Caco-2 (cell line): ENCODE measurements around the gene FGD5. TPM values are rescaled to one million over a fixed set of nuclear protein-coding genes. Genes with fewer than 3 reads are reported as not detected.

Experiments used
- BruUV-seq: library from RNA; stranded (reverse); fragments of 400-500 nt; replicated peaks from 2 replicates; lab custom pipeline; 2021; lab: Mats Ljungman, UMichigan
- CTCF ChIA-PET: fragments of 300-600 bp; sonication (Branson Sonifier 250); formaldehyde crosslinking; loops from one replicate; lab custom pipeline; 2022; ENCODE audit warnings: antibody characterized with exemption; lab: Charles Lee
- POLR2A ChIA-PET: fragments of 300-600 bp; sonication (Branson Sonifier 250); formaldehyde crosslinking; loops from one replicate; lab custom pipeline; 2022; ENCODE audit warnings: antibody characterized with exemption; lab: Charles Lee
- DNase-seq, 2 experiments: peaks; one replicate each; pipeline versions ENCODE4 v3.0.0 to v3.0.0-alpha.2; 2020 to 2022
- H3K27me3 ChIP-seq: replicated peaks from 2 replicates; pipeline ENCODE4 v1.6.0; 2011; ENCODE audit warnings: low read length; ENCODE audit not compliant: control insufficient read depth, insufficient read depth
- H3K36me3 ChIP-seq: 2 replicates; pipeline ENCODE4 v1.5.1; 2011; ENCODE audit warnings: low read length; ENCODE audit not compliant: control insufficient read depth, insufficient read depth
- H3K4me1 ChIP-seq: fragments of 250-450 bp; sonication (Bioruptor Pico); 2 replicates; pipeline ENCODE4 v1.5.1; 2020; ENCODE audit warnings: mild to moderate bottlenecking
- H3K4me3 ChIP-seq: 2 replicates; pipeline ENCODE4 v1.5.1; 2011; ENCODE audit warnings: low read depth, mild to moderate bottlenecking, control low read depth, low read length
- H3K9me3 ChIP-seq: fragments of 250-450 bp; sonication (Bioruptor Pico); 2 replicates; pipeline ENCODE4 v1.5.1; 2020; ENCODE audit warnings: mild to moderate bottlenecking, moderate library complexity
- H3K27ac Mint-ChIP-seq: one replicate; pipeline ENCODE4 v1.8.0; 2022; ENCODE audit warnings: mixed read lengths; ENCODE audit not compliant: unreplicated experiment
- H3K27me3 Mint-ChIP-seq: one replicate; pipeline ENCODE4 v1.8.0; 2022; ENCODE audit warnings: mixed read lengths; ENCODE audit not compliant: insufficient read depth, unreplicated experiment
- H3K36me3 Mint-ChIP-seq: one replicate; pipeline ENCODE4 v1.8.0; 2022; ENCODE audit warnings: mild to moderate bottlenecking, mixed read lengths; ENCODE audit not compliant: insufficient read depth, unreplicated experiment
- H3K4me1 Mint-ChIP-seq: one replicate; pipeline ENCODE4 v1.8.0; 2022; ENCODE audit warnings: low read depth, mixed read lengths; ENCODE audit not compliant: unreplicated experiment
- H3K4me3 Mint-ChIP-seq: one replicate; pipeline ENCODE4 v1.8.0; 2022; ENCODE audit warnings: mild to moderate bottlenecking, moderate library complexity, mixed read lengths; ENCODE audit not compliant: unreplicated experiment
- H3K9me3 Mint-ChIP-seq: one replicate; pipeline ENCODE4 v1.8.0; 2022; ENCODE audit warnings: mixed read lengths; ENCODE audit not compliant: unreplicated experiment
- intact Hi-C: fragments of 100-400 bp; cut with micrococcal nuclease; formaldehyde crosslinking; loops from one replicate; pipeline ENCODE4 v1.10.0; 2022; ENCODE audit not compliant: unreplicated experiment
- total RNA-seq: library from RNA; stranded (reverse); gene quantifications from 2 replicates; pipeline ENCODE4 v1.2.3, GENCODE V29; 2022
- TF ChIP-seq, protein P1 (sequence below), 2 experiments: fragments of 200-600 bp in 1 of 2; IDR thresholded peaks; 1 replicate in 1 of 2; 2 replicates in 1 of 2; pipeline versions ENCODE4 v1.5.1 to v1.8.0; 2011 to 2022; ENCODE audit warnings: antibody characterized with exemption in 1 of 2, control low read depth in 1 of 2, inconsistent platforms in 1 of 2, low read depth in 1 of 2, low read length in 1 of 2, mild to moderate bottlenecking in 1 of 2, moderate library complexity in 1 of 2; ENCODE audit not compliant: insufficient read depth in 1 of 2, severe bottlenecking in 1 of 2, unreplicated experiment in 1 of 2

FGD5 gene
- total RNA-seq, 1 experiment from 2014 or later: 0.25 TPM

DNA sequence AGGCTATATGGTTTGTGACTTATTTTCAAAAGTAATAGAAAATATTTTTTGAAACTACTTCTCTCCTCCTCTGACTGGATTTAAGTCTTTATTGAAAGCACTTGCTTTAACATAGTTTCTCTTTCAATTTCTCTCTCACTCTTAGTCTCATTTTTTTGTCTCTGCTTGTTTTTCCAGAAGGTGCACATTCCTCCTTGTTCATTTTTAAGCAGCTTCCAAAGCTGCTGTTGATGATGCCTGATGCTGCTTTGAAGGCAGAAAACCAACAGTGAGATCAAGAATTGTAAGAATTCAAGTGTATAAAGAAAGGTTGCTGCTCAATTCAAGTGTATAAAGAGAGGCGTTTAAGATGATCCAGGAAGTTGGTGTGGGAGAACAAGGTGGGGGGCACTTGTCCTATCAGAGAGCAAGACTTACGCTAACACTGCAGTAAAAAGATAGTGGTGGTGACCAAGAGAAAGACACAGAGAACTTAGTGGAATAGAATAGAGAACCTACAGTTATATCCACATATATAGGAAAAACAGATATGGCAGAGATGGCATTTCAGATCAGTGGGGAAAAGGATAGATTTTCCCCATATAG lies 140.7 kb downstream of the FGD5 start:
- Histone ChIP-seq H3K9me3 (no peaks in the 10 kb centered on the region; the same call in 1 of the 2 replicates), H3K27me3 (no peaks in the 10 kb centered on the region), H3K4me3 (no peak overlapping the region), H3K36me3 (no peaks in the 10 kb centered on the region; the same call in 1 of the 2 replicates), H3K4me1 (no peaks in the 10 kb centered on the region)
- no peak overlapping the region for H3K27ac Mint-ChIP-seq
- POLR2A ChIA-PET: no interaction called here
- peaks cover 14% of the 10 kb centered on the region for H3K4me1 Mint-ChIP-seq
- H3K27me3 Mint-ChIP-seq: no peaks in the 10 kb centered on the region
- H3K4me3 Mint-ChIP-seq: no peak overlapping the region
- H3K36me3 Mint-ChIP-seq: peaks cover 34% of the 10 kb centered on the region
- no TSS peak for BruUV-seq
- TF ChIP-seq, protein P1, sequence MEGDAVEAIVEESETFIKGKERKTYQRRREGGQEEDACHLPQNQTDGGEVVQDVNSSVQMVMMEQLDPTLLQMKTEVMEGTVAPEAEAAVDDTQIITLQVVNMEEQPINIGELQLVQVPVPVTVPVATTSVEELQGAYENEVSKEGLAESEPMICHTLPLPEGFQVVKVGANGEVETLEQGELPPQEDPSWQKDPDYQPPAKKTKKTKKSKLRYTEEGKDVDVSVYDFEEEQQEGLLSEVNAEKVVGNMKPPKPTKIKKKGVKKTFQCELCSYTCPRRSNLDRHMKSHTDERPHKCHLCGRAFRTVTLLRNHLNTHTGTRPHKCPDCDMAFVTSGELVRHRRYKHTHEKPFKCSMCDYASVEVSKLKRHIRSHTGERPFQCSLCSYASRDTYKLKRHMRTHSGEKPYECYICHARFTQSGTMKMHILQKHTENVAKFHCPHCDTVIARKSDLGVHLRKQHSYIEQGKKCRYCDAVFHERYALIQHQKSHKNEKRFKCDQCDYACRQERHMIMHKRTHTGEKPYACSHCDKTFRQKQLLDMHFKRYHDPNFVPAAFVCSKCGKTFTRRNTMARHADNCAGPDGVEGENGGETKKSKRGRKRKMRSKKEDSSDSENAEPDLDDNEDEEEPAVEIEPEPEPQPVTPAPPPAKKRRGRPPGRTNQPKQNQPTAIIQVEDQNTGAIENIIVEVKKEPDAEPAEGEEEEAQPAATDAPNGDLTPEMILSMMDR (IDR thresholded peaks at IDR 0.05; ENCODE audit: insufficient read depth in 1 of 2, low read depth in 1 of 2, low read length in 1 of 2, severe bottlenecking in 1 of 2, unreplicated experiment in 1 of 2): no peak
- CTCF ChIA-PET: no interaction called here
- H3K9me3 Mint-ChIP-seq: no peaks in the 10 kb centered on the region
- no peak for DNase-seq
- intact Hi-C loops: no loop called here

DNA sequence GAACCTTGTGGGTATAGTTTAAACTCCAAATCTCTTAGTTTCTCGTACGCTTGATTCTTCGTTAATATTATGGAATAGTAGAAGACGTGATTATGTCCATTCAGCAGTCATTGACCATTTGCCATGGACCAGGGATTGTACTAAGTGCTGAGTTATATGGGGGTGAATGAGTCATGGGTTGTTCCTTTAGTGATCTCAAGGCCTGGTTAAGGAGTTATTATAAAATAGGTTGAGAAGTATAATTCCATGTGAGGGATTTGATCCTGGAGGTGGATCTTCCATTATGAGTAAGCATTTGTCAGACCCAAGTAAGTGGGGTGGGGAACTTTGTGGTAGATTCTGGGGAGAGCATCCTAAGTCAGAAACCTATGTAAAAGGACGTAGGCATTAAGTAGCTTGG lies 144.0 kb downstream of the FGD5 start:
- H3K36me3 ChIP-seq: no peaks in the 10 kb centered on the region
- Mint-ChIP-seq H3K4me1 (peaks cover 11% of the 10 kb centered on the region), H3K9me3 (peaks cover 7% of the 10 kb centered on the region), H3K4me3 (no peak overlapping the region), H3K27me3 (no peaks in the 10 kb centered on the region), H3K36me3 (peaks cover 34% of the 10 kb centered on the region), H3K27ac (no peak overlapping the region)
- CTCF ChIA-PET: no interaction called here
- POLR2A ChIA-PET: interaction anchor here (0.6 kb wide), 1 partner anchor 67 kb away, joined by 4 read pairs; no protein-coding TSS in a partner anchor
- TF ChIP-seq, protein P1 (IDR thresholded peaks at IDR 0.05; ENCODE audit: insufficient read depth in 1 of 2, low read depth in 1 of 2, low read length in 1 of 2, severe bottlenecking in 1 of 2, unreplicated experiment in 1 of 2): no peak
- H3K9me3 ChIP-seq: peaks cover 4% of the 10 kb centered on the region; the same call in 1 of the 2 replicates
- intact Hi-C loops: no loop called here
- H3K4me1 ChIP-seq: no peaks in the 10 kb centered on the region
- DNase-seq: no peak
- no peaks in the 10 kb centered on the region for H3K27me3 ChIP-seq
- no TSS peak for BruUV-seq
- no peak overlapping the region for H3K4me3 ChIP-seq

DNA sequence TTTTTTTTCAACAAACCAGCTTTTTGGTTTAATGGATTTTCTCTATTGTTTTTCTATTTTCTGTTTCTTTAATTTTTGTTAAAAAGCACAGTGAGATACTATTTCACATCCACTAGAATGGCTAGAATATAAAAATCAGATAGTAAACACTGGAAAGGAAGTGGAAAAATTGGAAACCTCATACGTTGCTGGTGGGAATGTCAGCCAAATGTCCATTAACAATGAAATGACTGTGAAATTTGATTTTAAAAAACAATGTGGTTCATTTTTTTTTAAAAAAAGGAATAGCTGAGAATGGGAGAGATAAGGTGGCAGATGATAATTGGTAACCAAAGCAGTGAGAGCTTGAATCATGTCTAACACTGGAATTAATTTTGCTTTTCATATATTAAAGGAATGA lies 148.5 kb downstream of the FGD5 start:
- no peaks in the 10 kb centered on the region for H3K36me3 ChIP-seq
- Mint-ChIP-seq H3K9me3 (peaks cover 7% of the 10 kb centered on the region), H3K36me3 (peaks cover 23% of the 10 kb centered on the region), H3K4me3 (no peak overlapping the region), H3K4me1 (no peaks in the 10 kb centered on the region), H3K27ac (no peak overlapping the region), H3K27me3 (no peaks in the 10 kb centered on the region)
- POLR2A ChIA-PET: interaction anchor here (0.7 kb wide), 1 partner anchor 18 kb away, joined by 3 read pairs; no protein-coding TSS in a partner anchor
- TF ChIP-seq, protein P1 (IDR thresholded peaks at IDR 0.05; ENCODE audit: insufficient read depth in 1 of 2, low read depth in 1 of 2, low read length in 1 of 2, severe bottlenecking in 1 of 2, unreplicated experiment in 1 of 2): no peak
- peaks cover 4% of the 10 kb centered on the region; the same call in 1 of the 2 replicates for H3K9me3 ChIP-seq
- intact Hi-C loops: no loop called here
- no TSS peak for BruUV-seq
- no peaks in the 10 kb centered on the region for H3K4me1 ChIP-seq
- CTCF ChIA-PET: no interaction called here
- no peaks in the 10 kb centered on the region for H3K27me3 ChIP-seq
- H3K4me3 ChIP-seq: no peak overlapping the region
- no peak for DNase-seq
